ENCODE measurements around the gene EYS. TPM values are rescaled to one million over a fixed set of nuclear protein-coding genes. Genes with fewer than 3 reads are reported as not detected.

EYS gene
- total RNA-seq, 1 experiment from 2014 or later: not detected

DNA sequence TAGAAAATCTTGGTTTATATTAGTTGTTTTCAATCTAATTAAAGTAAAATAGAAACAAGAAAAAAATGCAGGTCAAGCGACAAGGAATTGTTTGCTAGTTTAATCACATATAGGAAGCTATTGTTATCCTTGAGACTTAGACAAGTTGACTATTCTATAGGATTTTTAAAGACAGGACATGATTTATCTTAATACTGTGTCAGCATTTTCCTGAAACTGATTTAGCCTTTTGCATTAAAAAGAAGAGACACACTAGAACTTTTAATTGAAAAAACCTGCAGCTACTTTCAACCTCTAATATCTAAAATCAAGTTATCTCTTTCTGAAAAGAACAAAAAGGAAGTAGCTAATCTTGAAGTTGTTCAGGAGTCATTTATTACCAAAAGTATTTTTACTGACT is 1825.2 kb downstream of the EYS start:
- Histone ChIP-seq H3K79me2 (ENCODE audit: insufficient read depth, low read length) (no peaks in the 10 kb centered on the region), H3K36me3 (ENCODE audit: control insufficient read depth in 1 of 2, insufficient read depth in 2 of 2, low read length in 2 of 2) (no peaks in the 10 kb centered on the region), H3K27ac (ENCODE audit: low read depth, low read length) (no peak overlapping the region), H4K20me1 (ENCODE audit: insufficient read depth) (no peaks in the 10 kb centered on the region), H3K4me3 (replicated peaks in 1 of 2; ENCODE audit: low read depth in 1 of 2, low read length in 2 of 2) (no peak overlapping the region), H3K9me2 (ENCODE audit: insufficient read depth) (no peaks in the 10 kb centered on the region), H3K9ac (ENCODE audit: low read length) (no peak overlapping the region), H3K9me3 (ENCODE audit: control insufficient read depth in 1 of 2, insufficient read depth in 1 of 2, low read depth in 1 of 2, low read length in 2 of 2) (no peaks in the 10 kb centered on the region), H3K4me1 (ENCODE audit: control insufficient read depth in 1 of 2, insufficient read depth in 2 of 2, low read length in 2 of 2) (no peaks in the 10 kb centered on the region), H3K4me2 (ENCODE audit: low read length) (no peak overlapping the region), H2AFZ (ENCODE audit: low read depth, low read length, poor library complexity, severe bottlenecking) (no peak overlapping the region), H3K27me3 (ENCODE audit: insufficient read depth, low read length) (no peaks in the 10 kb centered on the region)
- ATAC-seq (no peak), DNase-seq (ENCODE audit: low read depth, low spot score) (no peak)
- ChIA-PET POLR2A (no interaction called here), RAD21 (ENCODE audit: low non-redundant PET in 1 of 2, low total read pairs in 2 of 2, uncharacterized antibody in 2 of 2, unreplicated experiment in 2 of 2) (no interaction called here), CTCF (no interaction called here)
- TF ChIP-seq MAX (IDR thresholded peaks at IDR 0.05) (no peak), ZNF274 (IDR thresholded peaks at IDR 0.05; ENCODE audit: low read depth, low read length) (no peak), TCF7L2 (IDR thresholded peaks at IDR 0.05; ENCODE audit: borderline replicate concordance, extremely low read depth, insufficient read depth, insufficient read length) (no peak), ZFX (IDR thresholded peaks at IDR 0.05) (no peak), EGR1 (IDR thresholded peaks at IDR 0.05; ENCODE audit: low read depth) (no peak), JUND (IDR thresholded peaks at IDR 0.05) (no peak), REST (IDR thresholded peaks at IDR 0.05; ENCODE audit: low read depth) (no peak), SIN3A (IDR thresholded peaks at IDR 0.05; ENCODE audit: low read depth) (no peak), POLR2AphosphoS5 (IDR thresholded peaks at IDR 0.05; ENCODE audit: low read depth, low read length) (no peak), CBX3 (IDR thresholded peaks at IDR 0.05; ENCODE audit: low read depth) (no peak), ELF1 (IDR thresholded peaks at IDR 0.05; ENCODE audit: borderline replicate concordance, low read depth) (no peak), FOSL1 (IDR thresholded peaks at IDR 0.05; ENCODE audit: low read depth) (no peak), YY1 (IDR thresholded peaks at IDR 0.05; ENCODE audit: extremely low read depth, insufficient replicate concordance, low read depth, low read length) (no peak), SRF (IDR thresholded peaks at IDR 0.05; ENCODE audit: low read depth) (no peak), CTCF (IDR thresholded peaks at IDR 0.05 in 2 of 3, conservative IDR thresholded peaks at IDR 0.05 in 1 of 3; ENCODE audit: borderline replicate concordance in 1 of 3, insufficient read depth in 1 of 3, low read depth in 2 of 3, low read length in 2 of 3) (no peak), EZH2phosphoT487 (IDR thresholded peaks at IDR 0.05; ENCODE audit: borderline replicate concordance) (no peak), SP1 (IDR thresholded peaks at IDR 0.05; ENCODE audit: low read depth) (no peak), RAD21 (IDR thresholded peaks at IDR 0.05; ENCODE audit: low read depth) (no peak), CEBPB (IDR thresholded peaks at IDR 0.05; ENCODE audit: low read depth) (no peak)
- TF ChIP-seq, protein P1, sequence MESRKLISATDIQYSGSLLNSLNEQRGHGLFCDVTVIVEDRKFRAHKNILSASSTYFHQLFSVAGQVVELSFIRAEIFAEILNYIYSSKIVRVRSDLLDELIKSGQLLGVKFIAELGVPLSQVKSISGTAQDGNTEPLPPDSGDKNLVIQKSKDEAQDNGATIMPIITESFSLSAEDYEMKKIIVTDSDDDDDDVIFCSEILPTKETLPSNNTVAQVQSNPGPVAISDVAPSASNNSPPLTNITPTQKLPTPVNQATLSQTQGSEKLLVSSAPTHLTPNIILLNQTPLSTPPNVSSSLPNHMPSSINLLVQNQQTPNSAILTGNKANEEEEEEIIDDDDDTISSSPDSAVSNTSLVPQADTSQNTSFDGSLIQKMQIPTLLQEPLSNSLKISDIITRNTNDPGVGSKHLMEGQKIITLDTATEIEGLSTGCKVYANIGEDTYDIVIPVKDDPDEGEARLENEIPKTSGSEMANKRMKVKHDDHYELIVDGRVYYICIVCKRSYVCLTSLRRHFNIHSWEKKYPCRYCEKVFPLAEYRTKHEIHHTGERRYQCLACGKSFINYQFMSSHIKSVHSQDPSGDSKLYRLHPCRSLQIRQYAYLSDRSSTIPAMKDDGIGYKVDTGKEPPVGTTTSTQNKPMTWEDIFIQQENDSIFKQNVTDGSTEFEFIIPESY (IDR thresholded peaks at IDR 0.05; ENCODE audit: extremely low read depth, insufficient replicate concordance, low read length): no peak
- no TSS peak for BruUV-seq (replicated peaks)
- intact Hi-C loops (cut with micrococcal nuclease): no loop called here
